Measurements from ENCODE around the gene MUC4.
"Not testable (repeated sequence)": the region's sequence is repeated elsewhere in the genome, so short reads cannot be mapped to it uniquely, and the experiment has no call there.

MUC4 gene

DNA sequence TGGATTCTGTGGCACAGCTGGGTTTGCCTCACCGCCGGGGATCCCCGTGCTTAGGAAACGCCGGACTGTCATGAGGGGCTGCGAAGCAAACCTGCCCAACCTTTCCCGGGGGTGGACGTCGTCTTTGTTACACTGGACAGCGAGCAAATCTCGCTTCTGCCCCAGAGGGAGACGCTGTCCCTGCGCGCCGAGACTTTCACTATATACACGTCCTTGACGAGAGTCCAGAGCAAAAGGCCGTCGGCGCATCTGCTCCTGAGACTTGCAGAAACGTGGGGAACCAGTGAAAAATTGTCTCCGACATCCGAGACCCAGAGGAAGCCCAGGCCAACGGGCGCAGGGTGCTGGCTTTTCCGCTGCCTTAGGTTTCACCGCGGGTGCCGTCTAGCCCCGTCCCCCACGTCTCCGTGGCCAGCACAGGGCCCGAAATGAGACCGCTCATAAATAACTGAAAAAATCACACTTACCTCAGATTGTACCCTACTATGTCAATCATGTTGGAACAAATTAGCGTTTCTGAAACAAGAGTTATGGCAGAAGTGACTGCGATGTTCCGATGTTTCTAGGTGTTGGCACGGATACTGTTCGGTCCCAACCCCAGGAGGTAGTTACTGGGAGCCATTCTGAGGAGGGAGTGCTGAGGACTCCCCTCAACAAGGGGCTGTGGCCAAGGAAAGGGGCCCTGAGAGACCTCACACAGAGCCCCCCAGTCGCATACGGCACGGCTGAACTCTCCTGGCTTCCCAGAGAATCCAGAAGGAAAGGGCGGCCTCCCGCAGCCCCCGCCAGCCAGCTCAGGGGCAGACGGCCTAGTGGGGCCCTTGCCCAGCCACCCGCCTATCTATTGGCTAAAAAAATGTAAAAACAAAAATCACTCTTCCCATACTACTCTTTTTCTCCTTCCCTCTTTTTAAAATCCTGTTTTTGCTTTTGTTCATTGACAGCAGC, 14.4 kb upstream of the MUC4 start (continued):
- TF ChIP-seq, protein P1, sequence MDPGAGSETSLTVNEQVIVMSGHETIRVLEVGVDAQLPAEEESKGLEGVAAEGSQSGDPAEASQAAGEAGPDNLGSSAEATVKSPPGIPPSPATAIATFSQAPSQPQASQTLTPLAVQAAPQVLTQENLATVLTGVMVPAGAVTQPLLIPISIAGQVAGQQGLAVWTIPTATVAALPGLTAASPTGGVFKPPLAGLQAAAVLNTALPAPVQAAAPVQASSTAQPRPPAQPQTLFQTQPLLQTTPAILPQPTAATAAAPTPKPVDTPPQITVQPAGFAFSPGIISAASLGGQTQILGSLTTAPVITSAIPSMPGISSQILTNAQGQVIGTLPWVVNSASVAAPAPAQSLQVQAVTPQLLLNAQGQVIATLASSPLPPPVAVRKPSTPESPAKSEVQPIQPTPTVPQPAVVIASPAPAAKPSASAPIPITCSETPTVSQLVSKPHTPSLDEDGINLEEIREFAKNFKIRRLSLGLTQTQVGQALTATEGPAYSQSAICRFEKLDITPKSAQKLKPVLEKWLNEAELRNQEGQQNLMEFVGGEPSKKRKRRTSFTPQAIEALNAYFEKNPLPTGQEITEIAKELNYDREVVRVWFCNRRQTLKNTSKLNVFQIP (CRISPR knock-in tag; IDR thresholded peaks at IDR 0.05; ENCODE audit: borderline replicate concordance, low read depth) = no peak
- no peak for TF ChIP-seq TCF4 (CRISPR knock-in tag; IDR thresholded peaks at IDR 0.05; ENCODE audit: borderline replicate concordance)
- no peak for TF ChIP-seq ZFP30 (CRISPR knock-in tag; IDR thresholded peaks at IDR 0.05)

- TF ChIP-seq ISL1 (CRISPR knock-in tag; IDR thresholded peaks at IDR 0.05) (no peak), BACH2 (CRISPR knock-in tag; IDR thresholded peaks at IDR 0.05; ENCODE audit: borderline replicate concordance) (no peak), SNAI2 (CRISPR knock-in tag; IDR thresholded peaks at IDR 0.05) (no peak), ZC3H10 (CRISPR knock-in tag; IDR thresholded peaks at IDR 0.05) (no peak), ZNF70 (CRISPR knock-in tag; IDR thresholded peaks at IDR 0.05) (no peak), ZFP30 (CRISPR knock-in tag; IDR thresholded peaks at IDR 0.05) (no peak), ZFP3 (CRISPR knock-in tag; IDR thresholded peaks at IDR 0.05) (no peak), ZNF565 (CRISPR knock-in tag; conservative IDR thresholded peaks at IDR 0.05; ENCODE audit: low read depth) (no peak), TCF4 (CRISPR knock-in tag; IDR thresholded peaks at IDR 0.05; ENCODE audit: borderline replicate concordance) (no peak), PPARA (CRISPR knock-in tag; IDR thresholded peaks at IDR 0.05; ENCODE audit: borderline replicate concordance) (no peak), ZNF8 (CRISPR knock-in tag; IDR thresholded peaks at IDR 0.05) (no peak), PATZ1 (CRISPR knock-in tag; IDR thresholded peaks at IDR 0.05; ENCODE audit: borderline replicate concordance) (no peak), CSRNP3 (CRISPR knock-in tag; IDR thresholded peaks at IDR 0.05) (no peak), ESRRG (CRISPR knock-in tag; IDR thresholded peaks at IDR 0.05) (no peak), ARNTL (CRISPR knock-in tag; IDR thresholded peaks at IDR 0.05; ENCODE audit: borderline replicate concordance, low read depth) (no peak)
- TF ChIP-seq, protein P1 (CRISPR knock-in tag; IDR thresholded peaks at IDR 0.05; ENCODE audit: borderline replicate concordance, low read depth) = no peak
- TF ChIP-seq, protein P2, sequence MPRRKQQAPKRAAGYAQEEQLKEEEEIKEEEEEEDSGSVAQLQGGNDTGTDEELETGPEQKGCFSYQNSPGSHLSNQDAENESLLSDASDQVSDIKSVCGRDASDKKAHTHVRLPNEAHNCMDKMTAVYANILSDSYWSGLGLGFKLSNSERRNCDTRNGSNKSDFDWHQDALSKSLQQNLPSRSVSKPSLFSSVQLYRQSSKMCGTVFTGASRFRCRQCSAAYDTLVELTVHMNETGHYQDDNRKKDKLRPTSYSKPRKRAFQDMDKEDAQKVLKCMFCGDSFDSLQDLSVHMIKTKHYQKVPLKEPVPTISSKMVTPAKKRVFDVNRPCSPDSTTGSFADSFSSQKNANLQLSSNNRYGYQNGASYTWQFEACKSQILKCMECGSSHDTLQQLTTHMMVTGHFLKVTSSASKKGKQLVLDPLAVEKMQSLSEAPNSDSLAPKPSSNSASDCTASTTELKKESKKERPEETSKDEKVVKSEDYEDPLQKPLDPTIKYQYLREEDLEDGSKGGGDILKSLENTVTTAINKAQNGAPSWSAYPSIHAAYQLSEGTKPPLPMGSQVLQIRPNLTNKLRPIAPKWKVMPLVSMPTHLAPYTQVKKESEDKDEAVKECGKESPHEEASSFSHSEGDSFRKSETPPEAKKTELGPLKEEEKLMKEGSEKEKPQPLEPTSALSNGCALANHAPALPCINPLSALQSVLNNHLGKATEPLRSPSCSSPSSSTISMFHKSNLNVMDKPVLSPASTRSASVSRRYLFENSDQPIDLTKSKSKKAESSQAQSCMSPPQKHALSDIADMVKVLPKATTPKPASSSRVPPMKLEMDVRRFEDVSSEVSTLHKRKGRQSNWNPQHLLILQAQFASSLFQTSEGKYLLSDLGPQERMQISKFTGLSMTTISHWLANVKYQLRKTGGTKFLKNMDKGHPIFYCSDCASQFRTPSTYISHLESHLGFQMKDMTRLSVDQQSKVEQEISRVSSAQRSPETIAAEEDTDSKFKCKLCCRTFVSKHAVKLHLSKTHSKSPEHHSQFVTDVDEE (CRISPR knock-in tag; IDR thresholded peaks at IDR 0.05) = no peak
- ATAC-seq = no peak
Measured at GRCh38 chr3:195825191-195825588, 13.5 kb upstream of the MUC4 start.

DNA sequence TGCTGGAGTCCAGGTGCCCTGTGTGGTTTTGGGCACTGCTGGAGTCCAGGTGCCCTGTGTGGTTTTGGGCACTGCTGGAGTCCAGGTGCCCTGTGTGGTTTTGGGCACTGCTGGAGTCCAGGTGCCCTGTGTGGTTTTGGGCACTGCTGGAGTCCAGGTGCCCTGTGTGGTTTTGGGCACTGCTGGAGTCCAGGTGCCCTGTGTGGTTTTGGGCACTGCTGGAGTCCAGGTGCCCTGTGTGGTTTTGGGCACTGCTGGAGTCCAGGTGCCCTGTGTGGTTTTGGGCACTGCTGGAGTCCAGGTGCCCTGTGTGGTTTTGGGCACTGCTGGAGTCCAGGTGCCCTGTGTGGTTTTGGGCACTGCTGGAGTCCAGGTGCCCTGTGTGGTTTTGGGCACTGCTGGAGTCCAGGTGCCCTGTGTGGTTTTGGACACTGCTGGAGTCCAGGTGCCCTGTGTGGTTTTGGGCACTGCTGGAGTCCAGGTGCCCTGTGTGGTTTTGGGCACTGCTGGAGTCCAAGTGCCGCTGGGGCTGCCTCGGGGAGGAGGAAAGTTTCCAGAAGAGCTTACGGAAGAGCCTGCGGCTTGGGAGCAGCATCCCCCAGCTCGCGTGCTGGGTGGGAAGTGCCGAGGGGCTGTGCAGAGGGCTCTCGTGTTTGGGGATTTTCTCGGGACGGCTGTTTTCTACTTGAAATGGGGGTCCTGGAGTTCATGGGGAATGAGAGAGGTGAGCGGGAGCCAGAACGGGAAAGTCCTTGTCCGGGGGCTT, 12.9 kb upstream of the MUC4 start:
- not testable (repeated sequence) for ATAC-seq
